Adrenal gland (tissue), 12 donors: ENCODE measurements around the gene PSMC3. TPM values are rescaled to one million over a fixed set of nuclear protein-coding genes. Genes with fewer than 3 reads are reported as not detected.
A peak's percentile ranks its signal among the peaks of the same experiment; 100 is the strongest.

ENCODE experiments used
- DNase-seq, 7 donors: peaks; one replicate each; pipeline ENCODE4 v3.0.0-alpha.2; 2019 to 2020
- H3K27ac ChIP-seq, 5 donors: fragments of 200-600 bp; sonication (generic) in 4 of 5; 1 replicate in 3 of 5; 2 replicates in 2 of 5; pipeline versions ENCODE4 v1.5.1 to v1.8.0; 2016 to 2020; ENCODE audit warnings: mild to moderate bottlenecking in 1 of 5
- H3K27me3 ChIP-seq: fragments of 200-600 bp; 2 replicates; pipeline ENCODE4 v1.8.0; 2021
- H3K36me3 ChIP-seq, 2 donors: fragments of 200-600 bp; replicated peaks in 1 of 2; 1 replicate in 1 of 2; 2 replicates in 1 of 2; pipeline versions ENCODE4 v1.5.1 to v1.8.0; 2018 to 2022
- H3K4me1 ChIP-seq, 2 donors: fragments of 200-600 bp; replicated peaks in 1 of 2; 1 replicate in 1 of 2; 2 replicates in 1 of 2; pipeline versions ENCODE4 v1.5.1 to v1.8.0; 2018 to 2021
- H3K4me3 ChIP-seq, 4 donors: fragments of 200-600 bp; sonication (generic) in 3 of 4; one replicate each; pipeline ENCODE4 v1.5.1; 2016 to 2018
- H3K9me3 ChIP-seq, 3 donors: fragments of 200-600 bp; sonication (generic) in 1 of 3; replicated peaks in 1 of 3; 1 replicate in 2 of 3; 2 replicates in 1 of 3; pipeline versions ENCODE4 v1.5.1 to v1.8.0; 2016 to 2021
- CTCF ChIP-seq, 6 experiments: fragments of 450-650 bp in 4 of 6; fragments of 200-600 bp in 2 of 6; sonication (generic) in 1 of 6; IDR thresholded peaks; 1 replicate in 5 of 6; 2 replicates in 1 of 6; pipeline versions ENCODE4 v1.5.1 to v1.8.0; 2016 to 2021; ENCODE audit warnings: antibody characterized with exemption in 6 of 6, mild to moderate bottlenecking in 2 of 6, moderate library complexity in 1 of 6
- POLR2A ChIP-seq, 2 donors: fragments of 450-650 bp; IDR thresholded peaks; one replicate each; pipeline ENCODE4 v1.6.1; 2017; ENCODE audit warnings: antibody characterized with exemption in 2 of 2, mild to moderate bottlenecking in 2 of 2, moderate library complexity in 1 of 2
- WGBS, 4 donors: extraction: QIAGEN DNeasy Blood & Tissue Kit in 2 of 4; methylation state at CpG; one replicate each; pipeline versions ENCODE4 v1.1.5 to v1.1.7; 2013 to 2017; 5-methylcytosine and 5-hydroxymethylcytosine counted together
- intact Hi-C, 2 donors: fragments of 100-400 bp; cut with DNase I; formaldehyde crosslinking; loops; one replicate each; pipeline versions ENCODE4 v1.14.1 to v1.15.0; 2022 to 2023
- polyA plus RNA-seq, 3 donors: library from polyadenylated mRNA; stranded (reverse); fragments of 200-250 nt in 2 of 3; fragments of 350-450 nt in 1 of 3; fragmentation: Illumina TruSeq in 1 of 3; extraction: RNeasy Lipid Tissue Mini Kit (QIAGEN cat#74804) in 1 of 3; gene quantifications; one replicate each; pipeline ENCODE4 v1.2.3, GENCODE V29; 2013 to 2014
- total RNA-seq, 9 donors: library from RNA; depleted of rRNA in 4 of 9; stranded (reverse); fragments of >200 nt in 4 of 9; fragments of 120-200 nt in 1 of 9; fragmentation: NEBNext Ultra II Directional in 1 of 9; extraction: Animal tissue kit (Norgen Biotek cat#: 25700) in 1 of 9; gene quantifications; one replicate each; pipeline versions ENCODE4 v1.1.0 to v1.2.4, GENCODE V29; 2013 to 2023
- donor health status: healthy with polysubstance abuse.
- donor health status: Bipolar disorder and iron deficiency.
- donor health status: DM: yes; HTN: yes; CAD: no.
- donor health status: DM: no; HTN: no; CAD: no.
- donor health status: DM: no; HTN: no; CAD: no.
- donor health status: DM: yes; HTN: yes; CAD: no.

The PSMC3 gene
- total and polyA plus RNA-seq, 12 donors = 85.4 to 291 (median 130) TPM

GRCh38 chr11:47393163-47394049 lies 32.8 kb downstream of the PSMC3 start:
- Histone ChIP-seq H3K27ac (peak overlapping the region; percentile 11 to 96 (median 75)), H3K4me1 (no peaks in the 10 kb centered on the region), H3K27me3 (no peaks in the 10 kb centered on the region), H3K36me3 (no peaks in the 10 kb centered on the region), H3K4me3 (no peak overlapping the region), H3K9me3 (no peaks in the 10 kb centered on the region)
- WGBS, 4 donors = 66 to 74% (median 69%) methylated on average over 7 to 20 of the region's 20 CpGs
- no peak for TF ChIP-seq POLR2A (IDR thresholded peaks at IDR 0.05)
- TF ChIP-seq CTCF (IDR thresholded peaks at IDR 0.05) = no peak
- intact Hi-C loops = no loop called here
- DNase-seq = peak in 5 of 7 donors; percentile 58 to 71 (median 65)

GRCh38 chr11:47392546-47393162 lies 33.6 kb downstream of the PSMC3 start:
- Histone ChIP-seq H3K27me3 (no peaks in the 10 kb centered on the region), H3K36me3 (no peaks in the 10 kb centered on the region)
- no peak for DNase-seq

GRCh38 chr11:47391711-47392432 lies 34.4 kb downstream of the PSMC3 start:
- DNase-seq = no peak
- peak overlapping the region; percentile 13 to 96 (median 46) for H3K27ac ChIP-seq

More at GRCh38 chr11:47392546-47393162, 33.6 kb downstream of the PSMC3 start:
- H3K4me1 ChIP-seq = no peaks in the 10 kb centered on the region
- H3K4me3 ChIP-seq = no peak overlapping the region
- no peaks in the 10 kb centered on the region for H3K9me3 ChIP-seq
- H3K27ac ChIP-seq = peak overlapping the region; percentile 46 to 96 (median 47)
- WGBS, 4 donors = 42 to 68% (median 66%) methylated on average over 6 to 14 of the region's 14 CpGs
- intact Hi-C loops = no loop called here
- no peak for TF ChIP-seq POLR2A (IDR thresholded peaks at IDR 0.05)
- TF ChIP-seq CTCF (IDR thresholded peaks at IDR 0.05) = no peak

More at GRCh38 chr11:47391711-47392432, 34.4 kb downstream of the PSMC3 start:
- intact Hi-C loops = no loop called here
- Histone ChIP-seq H3K27me3 (no peaks in the 10 kb centered on the region), H3K4me3 (no peak overlapping the region), H3K36me3 (no peaks in the 10 kb centered on the region), H3K9me3 (no peaks in the 10 kb centered on the region), H3K4me1 (no peaks in the 10 kb centered on the region)
- WGBS, 4 donors = 85 to 92% (median 89%) methylated on average over 10 to 16 of the region's 16 CpGs
- TF ChIP-seq POLR2A (IDR thresholded peaks at IDR 0.05) (no peak), CTCF (IDR thresholded peaks at IDR 0.05) (no peak)
